HUES64 (cell line): ENCODE measurements around the gene TNNI2.

Experiments
- H3K27ac ChIP-seq: 2 replicates; pipeline ENCODE4 v1.7.0; 2013; ENCODE audit warnings: low read depth, low read length, inconsistent platforms
- H3K27me3 ChIP-seq: 2 replicates; pipeline ENCODE4 v1.6.1; 2013; ENCODE audit warnings: mild to moderate bottlenecking, low read length; ENCODE audit not compliant: insufficient read depth
- H3K36me3 ChIP-seq: 2 replicates; pipeline ENCODE4 v1.6.1; 2013; ENCODE audit warnings: mild to moderate bottlenecking, low read length; ENCODE audit not compliant: insufficient read depth
- H3K4me1 ChIP-seq: 2 replicates; pipeline ENCODE4 v1.6.1; 2013; ENCODE audit warnings: mild to moderate bottlenecking, low read length, moderate library complexity; ENCODE audit not compliant: insufficient read depth
- H3K4me3 ChIP-seq: 2 replicates; pipeline ENCODE4 v1.5.1; 2013; ENCODE audit warnings: mild to moderate bottlenecking, low read length, moderate library complexity
- H3K9ac ChIP-seq: 2 replicates; pipeline ENCODE4 v1.6.1; 2013; ENCODE audit warnings: mild to moderate bottlenecking, low read depth, low read length
- H3K9me3 ChIP-seq: 2 replicates; pipeline ENCODE4 v1.6.1; 2013; ENCODE audit warnings: low read depth, low read length; ENCODE audit not compliant: insufficient read depth
- WGBS: fragments of 150-250, 120-280 bp; methylation state at CpG from one replicate; pipeline ENCODE4 v1.1.7; 2013; ENCODE audit warnings: missing lambda C conversion rate; 5-methylcytosine and 5-hydroxymethylcytosine counted together

Gene TNNI2

DNA sequence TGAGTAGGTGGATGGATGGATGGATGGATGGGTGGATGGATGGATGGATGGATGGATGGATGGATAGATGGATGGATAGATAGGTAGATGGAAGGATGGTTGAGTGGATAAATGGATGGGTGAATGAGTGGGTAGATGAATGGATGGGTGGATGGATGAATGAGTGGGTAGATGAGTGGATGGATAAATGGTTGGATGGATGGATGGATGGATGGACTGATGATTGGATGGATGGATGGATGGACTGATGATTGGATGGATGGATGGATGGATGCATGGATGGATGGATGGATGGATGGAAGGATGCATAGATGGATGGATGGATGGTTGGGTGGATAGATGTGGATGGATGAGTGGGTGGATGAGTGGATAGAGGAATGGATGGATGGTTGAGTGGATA is 17.2 kb upstream of the TNNI2 start:
- Histone ChIP-seq H3K27ac (no peak overlapping the region), H3K4me3 (no peak overlapping the region), H3K9ac (no peak overlapping the region), H3K4me1 (no peaks in the 10 kb centered on the region), H3K36me3 (no peaks in the 10 kb centered on the region), H3K9me3 (0 out of 2 replicates have a peak, but pooled peaks cover 2% of the 10 kb centered on the region), H3K27me3 (no peaks in the 10 kb centered on the region)

DNA sequence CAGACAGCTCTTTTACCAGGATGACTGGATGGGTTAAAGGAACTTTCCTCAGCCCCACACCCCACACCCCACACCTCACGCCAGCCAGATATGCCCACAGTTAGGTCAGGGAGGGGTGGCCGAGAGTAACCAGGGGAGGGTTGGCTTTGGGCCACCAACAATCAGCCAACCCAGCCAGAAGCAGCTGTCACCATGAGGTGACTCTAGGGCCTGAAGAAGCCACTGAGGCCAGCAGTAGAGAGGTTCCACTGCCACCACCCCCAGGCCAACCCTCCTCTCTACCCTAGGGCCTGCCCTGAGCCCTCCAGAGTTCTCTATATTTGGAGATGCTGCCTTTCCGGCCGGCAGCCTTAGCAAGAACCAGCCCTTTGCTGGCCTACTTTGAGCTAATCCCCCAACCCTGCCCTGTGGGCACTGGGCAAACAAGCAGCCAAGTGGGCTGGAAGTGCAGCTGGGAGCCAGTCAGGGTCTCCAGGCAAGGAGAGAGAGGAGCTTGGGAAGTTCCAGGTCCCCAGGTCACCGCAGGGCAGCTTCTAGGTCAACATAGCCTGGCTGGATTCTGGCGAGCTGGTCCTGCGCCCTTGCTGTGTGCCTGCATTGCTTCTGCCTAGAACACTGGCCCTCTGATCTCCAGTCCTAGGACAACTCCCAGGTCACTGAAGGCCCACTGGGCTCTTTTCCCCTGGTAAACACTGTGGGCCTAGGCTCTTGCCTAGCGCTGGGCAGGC is 16.0 kb upstream of the TNNI2 start:
- Histone ChIP-seq H3K36me3 (no peaks in the 10 kb centered on the region), H3K27me3 (0 out of 2 replicates have a peak, but pooled peaks cover 2% of the 10 kb centered on the region), H3K27ac (no peak overlapping the region), H3K9me3 (0 out of 2 replicates have a peak, but pooled peaks cover 2% of the 10 kb centered on the region), H3K4me1 (no peaks in the 10 kb centered on the region), H3K4me3 (no peak overlapping the region), H3K9ac (no peak overlapping the region)
- WGBS: 92% methylated on average over 7 of the region's 8 CpGs

DNA sequence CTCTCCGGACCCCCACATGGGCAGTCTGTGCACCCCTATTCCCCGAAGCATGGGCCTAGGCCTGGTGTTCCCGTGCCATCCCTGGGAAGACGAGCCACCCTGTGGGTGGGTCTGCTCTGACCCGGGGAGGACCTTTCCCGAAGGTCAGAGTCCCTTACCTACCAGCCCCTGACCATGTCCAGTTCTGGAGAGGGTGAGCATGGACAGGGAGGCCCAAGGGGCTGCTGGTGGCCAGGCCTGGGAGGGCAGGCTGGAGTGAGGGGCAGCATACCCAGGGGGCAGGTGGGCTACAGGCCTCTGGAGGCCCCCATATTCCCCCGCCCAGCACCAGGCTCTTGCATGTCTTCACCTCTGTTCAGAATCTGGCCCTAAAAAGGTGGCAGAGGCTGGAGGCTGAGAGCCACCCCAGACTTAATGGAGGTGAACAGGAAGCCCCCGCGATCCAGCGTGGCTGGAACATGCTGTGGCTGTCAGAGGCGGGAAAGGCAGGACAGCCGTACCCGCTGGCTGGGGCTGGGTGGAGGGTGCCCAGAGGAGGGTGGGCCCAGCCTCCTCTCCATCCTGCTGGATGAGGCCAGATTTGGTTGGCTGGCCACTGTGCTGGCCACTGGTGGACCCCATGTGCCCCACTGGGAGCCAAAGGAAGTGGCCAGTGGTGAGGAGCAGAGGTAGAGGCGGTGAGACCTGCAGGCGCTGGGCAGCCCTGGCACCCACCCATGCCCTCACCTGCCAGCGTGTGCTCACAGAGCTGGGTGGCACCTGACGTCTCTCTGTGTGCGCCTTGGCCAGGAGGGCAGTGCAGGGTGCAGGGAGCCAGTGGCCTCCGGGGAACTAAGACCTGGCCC is 15.2 kb upstream of the TNNI2 start:
- 94% methylated on average over 18 of the region's 19 CpGs for WGBS
- H3K4me3 ChIP-seq: no peak overlapping the region
- H3K4me1 ChIP-seq: no peaks in the 10 kb centered on the region
- 0 out of 2 replicates have a peak, but pooled peaks cover 3% of the 10 kb centered on the region for H3K27me3 ChIP-seq
- 0 out of 2 replicates have a peak, but pooled peaks cover 2% of the 10 kb centered on the region for H3K9me3 ChIP-seq
- H3K27ac ChIP-seq: no peak overlapping the region
- H3K9ac ChIP-seq: no peak overlapping the region
- no peaks in the 10 kb centered on the region for H3K36me3 ChIP-seq

DNA sequence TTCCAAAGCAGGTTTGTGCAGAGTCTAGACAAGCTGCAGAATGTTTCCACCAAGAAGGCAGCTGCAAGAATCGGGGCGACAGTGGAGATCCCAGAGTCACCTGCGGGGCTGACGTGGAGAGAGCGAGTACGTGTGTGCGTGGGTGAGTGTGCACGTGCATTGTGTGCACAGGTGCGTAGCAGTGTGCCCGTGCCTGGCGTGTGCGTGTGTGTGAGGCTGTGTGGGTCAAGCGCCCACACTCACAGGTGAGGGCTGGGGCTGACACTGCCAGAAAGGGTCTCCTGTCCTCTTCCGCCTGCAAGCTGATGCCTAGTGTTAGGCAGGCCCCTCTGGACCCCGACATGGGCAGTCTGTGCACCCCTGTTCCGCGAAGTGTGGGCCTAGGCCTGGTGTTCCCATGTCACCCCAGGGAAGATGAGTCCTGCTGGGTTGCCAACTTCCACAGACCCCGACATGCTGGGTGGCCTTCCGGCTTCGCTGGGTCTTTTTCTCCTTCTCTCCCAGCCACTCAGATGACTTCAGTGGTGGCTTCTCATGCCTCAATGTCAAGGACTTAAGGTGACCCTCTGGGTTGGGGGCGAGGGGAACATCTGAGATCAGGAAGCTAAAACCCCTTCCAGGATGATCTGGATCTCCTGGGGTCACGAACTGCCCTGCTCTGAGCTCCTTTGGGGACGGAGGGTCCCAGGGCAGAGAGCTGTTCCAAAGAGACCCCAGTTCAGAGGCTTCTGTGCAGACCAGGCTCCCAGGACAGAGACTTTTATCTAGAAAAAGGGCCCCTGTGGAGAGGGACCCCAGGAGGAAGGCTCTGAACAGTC is 14.4 kb upstream of the TNNI2 start:
- H3K27me3 ChIP-seq: 0 out of 2 replicates have a peak, but pooled peaks cover 3% of the 10 kb centered on the region
- no peaks in the 10 kb centered on the region for H3K36me3 ChIP-seq
- H3K4me1 ChIP-seq: no peaks in the 10 kb centered on the region
- no peaks in the 10 kb centered on the region for H3K9me3 ChIP-seq
- H3K4me3 ChIP-seq: no peak overlapping the region
- no peak overlapping the region for H3K9ac ChIP-seq
- 94% methylated on average over 23 of the region's 23 CpGs for WGBS
- H3K27ac ChIP-seq: no peak overlapping the region

DNA sequence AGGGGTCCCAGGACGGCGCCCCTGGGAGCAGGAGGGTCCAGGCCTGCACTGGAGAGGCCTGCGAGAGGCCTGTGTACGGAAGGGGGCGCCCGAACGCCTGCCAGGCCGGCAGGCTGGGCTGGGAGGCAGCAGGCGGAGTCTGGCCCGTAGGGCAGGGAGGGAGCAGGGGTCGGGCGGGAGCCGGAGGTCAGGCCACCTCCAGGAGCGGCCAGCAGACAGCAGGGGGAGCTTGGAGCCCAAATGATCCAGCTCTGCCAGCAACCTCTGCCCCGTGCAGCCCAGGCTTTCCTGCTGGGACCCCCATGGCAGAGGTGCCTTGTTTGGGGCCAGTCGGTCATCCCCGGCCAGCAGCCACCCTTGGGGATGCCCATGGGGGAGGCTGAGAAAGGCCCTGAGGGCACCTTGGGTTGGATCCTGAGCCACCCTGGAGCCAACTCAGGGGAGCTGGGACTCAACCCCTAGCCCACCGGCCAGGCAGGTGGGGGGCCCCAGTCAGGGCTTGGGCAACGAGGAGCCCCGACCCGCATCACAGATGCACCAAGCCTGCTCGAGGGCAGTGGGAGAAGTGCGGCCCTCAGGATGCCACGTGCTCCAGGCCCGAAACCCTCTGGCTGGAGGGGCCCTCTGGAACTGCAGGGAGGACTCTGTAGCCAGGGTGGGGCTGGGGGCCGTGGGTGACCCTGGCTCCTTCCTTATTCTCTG is 13.6 kb upstream of the TNNI2 start:
- Histone ChIP-seq H3K4me1 (no peaks in the 10 kb centered on the region), H3K9me3 (no peaks in the 10 kb centered on the region), H3K27me3 (0 out of 2 replicates have a peak, but pooled peaks cover 3% of the 10 kb centered on the region), H3K27ac (no peak overlapping the region), H3K4me3 (no peak overlapping the region), H3K9ac (no peak overlapping the region), H3K36me3 (no peaks in the 10 kb centered on the region)
- WGBS: 40% methylated on average over 26 of the region's 26 CpGs

DNA sequence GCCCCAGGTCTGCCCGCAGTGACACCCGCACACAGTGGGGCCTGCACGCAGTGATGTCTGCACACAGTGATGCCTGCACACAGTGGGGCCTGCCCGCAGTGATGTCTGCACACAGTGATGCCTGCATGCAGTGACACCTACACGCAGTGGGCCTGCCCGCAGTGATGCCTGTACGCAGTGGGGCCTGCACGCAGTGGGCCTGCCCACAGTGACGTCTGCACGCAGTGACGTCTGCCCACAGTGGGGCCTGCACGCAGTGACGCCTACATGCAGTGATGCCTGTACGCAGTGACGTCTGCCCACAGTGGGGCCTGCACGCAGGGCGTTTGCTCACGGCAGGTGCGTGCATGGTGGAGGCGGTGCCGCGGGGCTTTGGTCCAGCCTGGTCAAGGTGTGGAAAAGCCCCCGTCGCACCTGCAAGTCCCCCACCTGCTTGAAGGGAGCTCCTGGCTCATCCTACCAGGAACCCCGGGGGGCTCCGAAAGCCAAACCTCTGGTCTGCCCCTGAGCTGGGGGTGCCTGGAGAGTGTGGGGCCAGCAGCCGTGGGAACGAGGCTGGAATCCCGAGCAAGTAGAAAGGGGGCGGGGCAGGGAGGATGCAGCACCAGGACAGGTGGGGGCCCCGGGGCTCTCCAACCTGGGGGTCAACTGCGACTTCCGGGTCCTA is 12.9 kb upstream of the TNNI2 start:
- WGBS: 94% methylated on average over 33 of the region's 33 CpGs
- Histone ChIP-seq H3K9ac (no peak overlapping the region), H3K27ac (no peak overlapping the region), H3K36me3 (no peaks in the 10 kb centered on the region), H3K4me3 (no peak overlapping the region), H3K4me1 (no peaks in the 10 kb centered on the region), H3K9me3 (no peaks in the 10 kb centered on the region), H3K27me3 (0 out of 2 replicates have a peak, but pooled peaks cover 3% of the 10 kb centered on the region)

DNA sequence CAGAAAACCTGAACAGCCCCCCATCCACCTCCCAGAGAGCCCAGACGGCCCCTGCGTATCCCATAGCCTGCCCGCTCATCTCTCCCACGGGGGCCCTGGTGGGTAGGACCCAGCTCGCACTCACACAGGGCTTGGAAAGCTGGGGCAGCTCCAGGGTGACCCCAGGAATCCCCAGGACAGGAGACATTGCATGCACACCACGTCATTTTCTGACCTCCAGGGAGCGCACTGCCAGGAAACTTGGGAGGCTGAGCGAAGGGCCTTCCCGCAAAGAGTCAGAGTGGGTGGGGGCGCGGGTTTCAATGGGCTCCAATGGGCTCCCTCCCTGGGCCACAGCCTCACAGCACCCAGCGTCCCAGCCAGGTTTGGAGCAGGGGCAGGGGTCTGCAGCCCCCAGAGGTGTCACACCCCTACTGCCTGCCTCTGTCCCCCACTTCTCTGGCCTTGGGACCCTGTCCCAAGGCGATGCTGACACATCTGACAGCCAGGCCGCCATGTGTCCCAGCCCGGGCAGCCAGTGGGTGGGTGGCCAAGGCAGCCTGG is 12.2 kb upstream of the TNNI2 start:
- Histone ChIP-seq H3K4me1 (no peaks in the 10 kb centered on the region), H3K4me3 (no peak overlapping the region), H3K36me3 (no peaks in the 10 kb centered on the region), H3K27ac (no peak overlapping the region), H3K9ac (no peak overlapping the region), H3K9me3 (no peaks in the 10 kb centered on the region), H3K27me3 (0 out of 2 replicates have a peak, but pooled peaks cover 3% of the 10 kb centered on the region)
- 86% methylated on average over 15 of the region's 15 CpGs for WGBS

DNA sequence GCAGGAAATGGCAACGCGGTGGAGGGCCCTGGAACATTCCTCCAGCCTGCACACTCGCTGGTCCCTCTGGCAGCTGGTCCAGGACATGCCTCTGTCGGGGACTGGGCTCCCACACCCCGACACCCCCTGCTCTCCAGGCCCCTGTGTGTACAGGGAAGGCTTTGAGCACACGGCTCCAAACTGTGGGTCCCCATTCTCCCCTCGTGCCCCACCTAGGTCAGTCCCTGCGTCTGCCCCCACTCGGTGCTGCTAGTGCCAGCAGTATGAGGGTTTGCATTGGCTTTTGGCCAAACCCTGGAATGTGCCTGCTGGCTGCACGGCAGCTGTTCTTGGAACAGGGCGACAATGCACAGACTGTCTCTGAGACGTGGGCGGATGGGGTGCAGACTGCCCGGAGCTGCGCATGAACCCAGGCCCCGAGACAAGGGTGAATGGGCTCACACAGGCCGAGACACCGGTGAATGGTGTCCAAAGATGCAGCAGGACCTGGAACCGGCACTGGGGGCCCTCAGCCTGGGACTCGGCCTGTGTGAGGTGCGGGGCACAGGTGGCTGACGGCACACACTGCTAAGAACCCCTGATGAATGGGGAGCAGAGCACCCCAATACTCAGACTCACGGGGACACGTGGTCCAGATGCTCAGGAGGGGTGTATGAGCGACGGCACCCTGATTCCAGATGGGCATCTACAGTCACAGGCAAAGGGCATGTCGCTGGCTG is 11.5 kb upstream of the TNNI2 start:
- H3K9me3 ChIP-seq: no peaks in the 10 kb centered on the region
- WGBS: 94% methylated on average over 27 of the region's 27 CpGs

DNA sequence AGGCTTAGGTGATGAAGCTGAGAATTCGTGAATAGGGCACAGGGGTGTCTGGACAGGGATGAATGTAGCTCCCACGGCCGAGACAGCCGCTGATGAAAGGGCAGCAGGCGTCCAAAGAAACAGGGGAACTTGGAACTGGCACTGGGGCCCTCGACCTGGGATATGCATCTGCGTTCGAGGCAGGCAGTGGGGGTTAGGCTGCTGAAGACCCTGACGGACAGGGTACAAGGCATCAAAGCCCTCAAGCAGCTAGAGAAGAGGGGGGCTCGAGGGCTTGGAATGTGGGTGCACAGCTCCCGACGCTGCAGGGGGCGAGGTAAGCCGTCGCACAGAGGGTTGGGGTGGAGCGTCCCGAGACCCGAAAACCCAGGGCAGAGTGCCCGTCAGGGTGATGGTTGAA is 10.8 kb upstream of the TNNI2 start:
- Histone ChIP-seq H3K4me1 (no peaks in the 10 kb centered on the region), H3K27me3 (peaks cover 9% of the 10 kb centered on the region; the same call in 1 of the 2 replicates), H3K36me3 (no peaks in the 10 kb centered on the region), H3K4me3 (no peak overlapping the region), H3K27ac (no peak overlapping the region), H3K9ac (no peak overlapping the region), H3K9me3 (no peaks in the 10 kb centered on the region)
- WGBS: 89% methylated on average over 19 of the region's 19 CpGs

More for the DNA sequence above, 11.5 kb upstream of the TNNI2 start:
- Histone ChIP-seq H3K36me3 (no peaks in the 10 kb centered on the region), H3K9ac (no peak overlapping the region), H3K27ac (no peak overlapping the region), H3K4me1 (no peaks in the 10 kb centered on the region), H3K27me3 (0 out of 2 replicates have a peak, but pooled peaks cover 5% of the 10 kb centered on the region), H3K4me3 (no peak overlapping the region)
